Ascending aorta (tissue), 2 donors: ENCODE data around the gene CORO7. TPM values are rescaled to one million over a fixed set of nuclear protein-coding genes. Genes with fewer than 3 reads are reported as not detected.

Source experiments
- DNase-seq, 2 donors: peaks; one replicate each; pipeline ENCODE4 v3.0.0-alpha.2; 2019; ENCODE audit warnings: low spot score in 2 of 2
- H3K27ac ChIP-seq, 2 donors: fragments of 200-600 bp; sonication (generic); one replicate each; pipeline ENCODE4 v1.5.1; 2016 to 2017; ENCODE audit warnings: mild to moderate bottlenecking in 1 of 2
- H3K27me3 ChIP-seq: fragments of 200-600 bp; sonication (generic); one replicate; pipeline ENCODE4 v1.5.1; 2017
- H3K36me3 ChIP-seq, 2 donors: fragments of 200-600 bp; sonication (generic); one replicate each; pipeline ENCODE4 v1.5.1; 2016
- H3K4me1 ChIP-seq, 2 donors: fragments of 200-600 bp; sonication (generic); one replicate each; pipeline ENCODE4 v1.5.1; 2016 to 2017; ENCODE audit warnings: mild to moderate bottlenecking in 1 of 2
- H3K4me3 ChIP-seq, 2 donors: fragments of 200-600 bp; sonication (generic); one replicate each; pipeline ENCODE4 v1.5.1; 2016 to 2017; ENCODE audit warnings: mild to moderate bottlenecking in 1 of 2
- H3K9me3 ChIP-seq, 2 donors: fragments of 200-600 bp; sonication (generic); one replicate each; pipeline ENCODE4 v1.5.1; 2016
- CTCF ChIP-seq, 3 experiments: fragments of 200-600 bp in 2 of 3; fragments of 450-650 bp in 1 of 3; sonication (generic) in 2 of 3; IDR thresholded peaks; one replicate each; pipeline ENCODE4 v1.5.1; 2016 to 2019; ENCODE audit warnings: antibody characterized with exemption in 3 of 3, mild to moderate bottlenecking in 1 of 3, moderate library complexity in 1 of 3
- intact Hi-C: fragments of 100-400 bp; cut with DNase I; formaldehyde crosslinking; loops from one replicate; pipeline ENCODE4 v1.15.1; 2023
- total RNA-seq: library from RNA; depleted of rRNA; stranded (reverse); fragments of >200 nt; gene quantifications from one replicate; pipeline ENCODE4 v1.1.0, GENCODE V29; 2016

Gene CORO7
- total RNA-seq, 1 donor from 2014 or later: 41.9 TPM

- no peak for TF ChIP-seq CTCF (IDR thresholded peaks at IDR 0.05)
- H3K27ac ChIP-seq: no peak overlapping the region
- no peak for DNase-seq
- intact Hi-C loops: no loop called here
- no peaks in the 10 kb centered on the region for H3K27me3 ChIP-seq
- no peaks in the 10 kb centered on the region for H3K9me3 ChIP-seq
- peaks cover 36 to 50% of the 10 kb centered on the region in 2 donors for H3K36me3 ChIP-seq
- H3K4me1 ChIP-seq: peaks cover 0 to 6% of the 10 kb centered on the region in 2 donors
- H3K4me3 ChIP-seq: no peak overlapping the region
Observed at GRCh38 chr16:4340443-4340842, 76.0 kb downstream of the CORO7 start.

DNA sequence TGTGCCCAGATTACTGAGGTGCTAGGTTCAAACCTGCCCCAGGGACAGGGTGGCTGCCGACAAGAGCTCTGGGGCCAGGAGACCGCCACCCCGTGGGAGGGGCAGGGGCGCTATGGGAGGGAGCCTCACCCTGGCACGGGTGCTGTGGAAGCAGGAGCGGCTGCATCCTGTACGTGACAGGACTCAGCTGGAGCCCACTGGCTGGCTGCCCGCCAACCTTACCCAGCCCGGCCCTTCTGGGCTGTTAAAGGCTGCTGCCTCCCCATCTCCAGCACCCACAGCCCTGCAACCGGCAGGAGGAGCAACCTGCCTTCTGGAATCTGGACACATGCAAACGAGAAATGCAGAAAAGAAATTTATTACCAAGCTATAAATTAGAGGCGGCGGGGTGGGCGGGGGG lies 76.5 kb downstream of the CORO7 start:
- Histone ChIP-seq H3K4me1 (peaks cover 0 to 6% of the 10 kb centered on the region in 2 donors), H3K27me3 (no peaks in the 10 kb centered on the region), H3K36me3 (peaks cover 42 to 55% of the 10 kb centered on the region in 2 donors), H3K4me3 (no peak overlapping the region), H3K9me3 (no peaks in the 10 kb centered on the region), H3K27ac (peak overlapping the region in 1 of 2 donors; percentile 59)
- DNase-seq: no peak
- TF ChIP-seq CTCF (IDR thresholded peaks at IDR 0.05): no peak
- intact Hi-C loops: no loop called here

GRCh38 chr16:4339455-4339854 lies 76.9 kb downstream of the CORO7 start:
- intact Hi-C loops: no loop called here
- Histone ChIP-seq H3K9me3 (no peaks in the 10 kb centered on the region), H3K4me1 (peaks cover 0 to 6% of the 10 kb centered on the region in 2 donors), H3K4me3 (no peak overlapping the region), H3K27ac (peak overlapping the region in 1 of 2 donors; percentile 59), H3K27me3 (no peaks in the 10 kb centered on the region), H3K36me3 (peaks cover 46 to 60% of the 10 kb centered on the region in 2 donors)
- no peak for TF ChIP-seq CTCF (IDR thresholded peaks at IDR 0.05)
- DNase-seq: no peak

DNA sequence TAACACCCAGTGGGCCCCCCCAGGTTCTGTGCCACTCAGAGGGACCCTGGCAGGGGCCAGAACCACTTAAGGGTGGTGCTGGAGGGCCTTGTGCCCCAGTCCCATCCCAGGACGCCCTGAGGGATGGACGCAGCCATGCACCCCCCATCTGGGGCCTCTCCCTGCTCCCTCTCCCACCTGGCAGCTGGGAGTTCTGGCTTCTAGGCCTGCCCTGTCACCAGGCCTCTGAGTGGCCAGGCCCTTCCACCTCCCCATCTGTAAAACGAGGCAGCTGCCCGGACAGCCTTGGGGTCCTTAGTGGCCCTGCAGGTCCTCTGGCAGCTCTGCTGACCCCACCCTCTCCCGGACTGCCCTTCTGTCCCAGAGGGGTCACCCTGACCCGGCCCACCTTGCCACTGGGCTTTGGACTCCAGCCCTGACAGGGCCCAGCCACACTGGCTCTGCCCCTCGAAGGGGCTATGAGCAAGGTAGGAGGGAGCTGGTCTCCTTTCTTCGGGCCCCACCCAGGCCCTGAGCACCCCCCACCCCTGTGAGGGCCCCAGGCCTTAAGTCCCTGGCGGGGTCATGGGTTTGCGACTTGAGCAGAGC lies 77.6 kb downstream of the CORO7 start:
- no peak for TF ChIP-seq CTCF (IDR thresholded peaks at IDR 0.05)
- peaks cover 50 to 62% of the 10 kb centered on the region in 2 donors for H3K36me3 ChIP-seq
- no peaks in the 10 kb centered on the region for H3K27me3 ChIP-seq
- intact Hi-C loops: no loop called here
- H3K9me3 ChIP-seq: no peaks in the 10 kb centered on the region
- peaks cover 0 to 6% of the 10 kb centered on the region in 2 donors for H3K4me1 ChIP-seq
- peak overlapping the region; percentile 32 to 59 for H3K27ac ChIP-seq
- no peak for DNase-seq
- H3K4me3 ChIP-seq: no peak overlapping the region

GRCh38 chr16:4338125-4338582 lies 78.2 kb downstream of the CORO7 start:
- no peak for DNase-seq
- Histone ChIP-seq H3K27ac (peak overlapping the region; percentile 32 to 59), H3K27me3 (no peaks in the 10 kb centered on the region), H3K9me3 (no peaks in the 10 kb centered on the region), H3K4me3 (no peak overlapping the region), H3K4me1 (peaks cover 0 to 6% of the 10 kb centered on the region in 2 donors), H3K36me3 (peaks cover 57 to 68% of the 10 kb centered on the region in 2 donors)
- intact Hi-C loops: no loop called here
- TF ChIP-seq CTCF (IDR thresholded peaks at IDR 0.05): no peak
